HepG2 (cell line): ENCODE measurements around the gene ELAVL2. TPM values are rescaled to one million over a fixed set of nuclear protein-coding genes. Genes with fewer than 3 reads are reported as not detected.

Experiments used
- ATAC-seq: fragments of 200-7000 bp; cut with Tn5 transposase; 3 replicates; pipeline ENCODE4 v1.9.1; 2020; ENCODE audit warnings: mild to moderate bottlenecking, moderate library complexity
- BruUV-seq: library from RNA; stranded (reverse); fragments of 400-500 nt; replicated peaks from 2 replicates; lab custom pipeline; 2021; lab: Mats Ljungman, UMichigan
- CTCF ChIA-PET: fragments of 300-600 bp; formaldehyde crosslinking; extraction: SDS; loops from one replicate; lab custom pipeline; 2021; ENCODE audit warnings: low total read pairs, inconsistent platforms, low intra/inter-chr PET ratio; lab: Yijun Ruan, JAX
- POLR2A ChIA-PET: fragments of 350-600 bp; sonication (Branson Sonifier 250); formaldehyde crosslinking; loops from one replicate; lab custom pipeline; 2020; ENCODE audit warnings: antibody characterized with exemption, inconsistent platforms; lab: Yijun Ruan, JAX
- DNase-seq: peaks from one replicate; pipeline ENCODE4 v3.0.0-alpha.2; 2015; ENCODE audit warnings: low spot score
- FAIRE-seq: peaks from 3 replicates; lab custom pipeline; 2011; peaks lifted over from hg19 to GRCh38; lab: Jason Lieb, UNC
- H2AFZ ChIP-seq: one replicate; pipeline ENCODE4 v1.6.1; 2011; ENCODE audit warnings: low read length, inconsistent platforms
- H3K27ac ChIP-seq: fragments of 300-600 bp; 3 replicates; pipeline ENCODE4 v1.8.0; 2011; ENCODE audit warnings: mixed run types, mild to moderate bottlenecking, mixed read lengths, low read length, inconsistent platforms; ENCODE audit not compliant: insufficient read depth; ENCODE audit errors: extremely low read length
- H3K27me3 ChIP-seq, 2 experiments: fragments of 200-600 bp in 1 of 2; 2 replicates in 1 of 2; 3 replicates in 1 of 2; pipeline versions ENCODE4 v1.6.0 to v1.8.0; 2011; ENCODE audit warnings: low read length in 2 of 2, mild to moderate bottlenecking in 2 of 2, moderate library complexity in 2 of 2, inconsistent platforms in 1 of 2; ENCODE audit not compliant: insufficient read depth in 2 of 2, control insufficient read depth in 1 of 2
- H3K36me3 ChIP-seq, 2 experiments: fragments of 200-600 bp in 1 of 2; replicated peaks in 1 of 2; 2 replicates in 1 of 2; 3 replicates in 1 of 2; pipeline versions ENCODE4 v1.5.1 to v1.8.0; 2011; ENCODE audit warnings: low read length in 2 of 2, inconsistent platforms in 1 of 2; ENCODE audit not compliant: insufficient read depth in 2 of 2, control insufficient read depth in 1 of 2
- H3K4me1 ChIP-seq: 2 replicates; pipeline ENCODE4 v1.5.1; 2012; ENCODE audit warnings: low read length, inconsistent platforms; ENCODE audit not compliant: insufficient read depth
- H3K4me2 ChIP-seq: 2 replicates; pipeline ENCODE4 v1.6.0; 2011; ENCODE audit warnings: low read depth, low read length, inconsistent platforms
- H3K4me3 ChIP-seq, 3 experiments: fragments of 200-600 bp in 1 of 3; sonication (generic), shearing (Covaris generic) in 1 of 3; replicated peaks in 1 of 3; 2 replicates each; pipeline ENCODE4 v1.5.1; 2011 to 2016; ENCODE audit warnings: low read length in 3 of 3, inconsistent platforms in 2 of 3, low read depth in 2 of 3, mild to moderate bottlenecking in 2 of 3, control low read depth in 1 of 3, mixed read lengths in 1 of 3; ENCODE audit not compliant: insufficient read depth in 1 of 3
- H3K79me2 ChIP-seq: one replicate; pipeline ENCODE4 v1.6.1; 2011; ENCODE audit warnings: low read length, inconsistent platforms; ENCODE audit not compliant: insufficient read depth
- H3K9ac ChIP-seq: 2 replicates; pipeline ENCODE4 v1.6.0; 2011; ENCODE audit warnings: mild to moderate bottlenecking, low read depth, low read length, inconsistent platforms; ENCODE audit not compliant: insufficient read depth
- H3K9me3 ChIP-seq: 2 replicates; pipeline ENCODE4 v1.5.1; 2012; ENCODE audit warnings: mild to moderate bottlenecking, low read length
- H4K20me1 ChIP-seq: 2 replicates; pipeline ENCODE4 v1.6.0; 2011; ENCODE audit warnings: inconsistent platforms, mild to moderate bottlenecking, low read length, moderate library complexity; ENCODE audit not compliant: insufficient read depth
- MAFF ChIP-seq: IDR thresholded peaks from 2 replicates; pipeline ENCODE4 v1.6.1; 2011; ENCODE audit warnings: low read depth, low read length, improper control_type of control experiment
- MAFK ChIP-seq, 2 experiments: IDR thresholded peaks in 1 of 2; conservative IDR thresholded peaks in 1 of 2; 2 replicates each; pipeline ENCODE4 v1.6.1; 2011; ENCODE audit warnings: improper control_type of control experiment in 2 of 2, low read length in 2 of 2
- PAX8 ChIP-seq: sonication (generic); formaldehyde crosslinking; IDR thresholded peaks from 2 replicates; pipeline ENCODE4 v1.8.0; 2022; ENCODE audit warnings: mild to moderate bottlenecking, missing genetic modification reagents, borderline replicate concordance
- ZSCAN29 ChIP-seq: sonication (generic); formaldehyde crosslinking; conservative IDR thresholded peaks from 2 replicates; pipeline ENCODE4 v1.4.0; 2020; ENCODE audit warnings: mild to moderate bottlenecking, missing genetic modification reagents
- WGBS: methylation state at CpG from one replicate; pipeline ENCODE4 v1.1.6; 2017; ENCODE audit warnings: low lambda C conversion rate; 5-methylcytosine and 5-hydroxymethylcytosine counted together
- in situ Hi-C: cut with HindIII; loops from 2 replicates; pipeline ENCODE4 v1.10.0; 2017; ENCODE audit warnings: low pct_unique_long_range_greater_than_20kb; ENCODE audit not compliant: extremely low pct_ligation_motif_present
- intact Hi-C: fragments of 100-400 bp; cut with micrococcal nuclease; formaldehyde crosslinking; loops from one replicate; pipeline ENCODE4 v1.10.0; 2022; ENCODE audit not compliant: unreplicated experiment
- polyA plus RNA-seq, 8 experiments: library from polyadenylated mRNA; depleted of rRNA in 3 of 8; stranded (reverse) in 7 of 8; unstranded in 1 of 8; fragments of >200 nt; fragmentation: Illumina TruSeq in 4 of 8; extraction: Trizol in 4 of 8; gene quantifications; 2 replicates each; pipeline versions ENCODE4 v1.2.1 to v1.2.3, GENCODE V29; 2011 to 2016; ENCODE audit warnings: low read depth in 4 of 8, missing spikeins in 1 of 8, mixed read lengths in 1 of 8; ENCODE audit not compliant: insufficient read depth in 1 of 8
- total RNA-seq, 5 experiments: library from RNA; depleted of rRNA; stranded (reverse); fragments of >200 nt; fragmentation: Illumina TruSeq; extraction: Trizol; gene quantifications; 2 replicates each; pipeline ENCODE4 v1.2.3, GENCODE V29; 2016; ENCODE audit warnings: low read depth in 1 of 5
- TF ChIP-seq, protein P1 (sequence below): IDR thresholded peaks from 2 replicates; pipeline ENCODE4 v1.6.1; 2016; ENCODE audit warnings: low read depth, control low read depth

Gene ELAVL2
- total and polyA plus RNA-seq, 2 of the 13 experiments (the other 11 are each of a cell fraction or from before 2014, with no cell fraction given) = not detected

DNA sequence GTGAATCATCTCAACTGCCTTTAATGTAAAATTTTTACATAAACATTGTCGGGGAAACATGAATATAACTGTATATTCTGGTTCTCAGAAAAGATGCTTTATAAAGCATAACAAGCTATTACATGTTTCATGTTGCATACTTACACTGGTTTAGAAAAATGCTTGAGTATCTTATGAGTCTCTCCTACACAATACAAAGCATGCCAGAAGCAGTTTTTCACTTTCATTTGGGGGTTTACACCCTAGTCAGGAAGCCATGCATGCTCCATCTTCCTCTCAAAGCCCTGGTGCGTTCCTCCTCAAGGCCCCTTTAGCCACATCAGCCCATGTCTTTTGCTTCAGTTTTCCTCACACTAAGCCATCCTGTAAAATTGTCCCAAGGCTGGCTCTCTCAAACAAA is 22.8 kb downstream of the ELAVL2 start:
- ATAC-seq (no peak), FAIRE-seq (no peak), DNase-seq (no peak)
- Histone ChIP-seq H3K27ac (no peak overlapping the region), H3K79me2 (no peaks in the 10 kb centered on the region), H2AFZ (no peak overlapping the region), H3K9me3 (no peaks in the 10 kb centered on the region), H3K27me3 (no peaks in the 10 kb centered on the region), H4K20me1 (no peaks in the 10 kb centered on the region), H3K4me2 (no peak overlapping the region), H3K4me3 (no peak overlapping the region), H3K36me3 (no peaks in the 10 kb centered on the region), H3K9ac (no peak overlapping the region), H3K4me1 (no peaks in the 10 kb centered on the region)
- TF ChIP-seq, protein P1, sequence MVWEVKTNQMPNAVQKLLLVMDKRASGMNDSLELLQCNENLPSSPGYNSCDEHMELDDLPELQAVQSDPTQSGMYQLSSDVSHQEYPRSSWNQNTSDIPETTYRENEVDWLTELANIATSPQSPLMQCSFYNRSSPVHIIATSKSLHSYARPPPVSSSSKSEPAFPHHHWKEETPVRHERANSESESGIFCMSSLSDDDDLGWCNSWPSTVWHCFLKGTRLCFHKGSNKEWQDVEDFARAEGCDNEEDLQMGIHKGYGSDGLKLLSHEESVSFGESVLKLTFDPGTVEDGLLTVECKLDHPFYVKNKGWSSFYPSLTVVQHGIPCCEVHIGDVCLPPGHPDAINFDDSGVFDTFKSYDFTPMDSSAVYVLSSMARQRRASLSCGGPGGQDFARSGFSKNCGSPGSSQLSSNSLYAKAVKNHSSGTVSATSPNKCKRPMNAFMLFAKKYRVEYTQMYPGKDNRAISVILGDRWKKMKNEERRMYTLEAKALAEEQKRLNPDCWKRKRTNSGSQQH (CRISPR knock-in tag) = no peak
- BruUV-seq = no TSS peak
- ChIA-PET CTCF (no interaction called here), POLR2A (no interaction called here)
- in situ Hi-C loops = no loop called here
- 0% methylated on average over 2 of the region's 2 CpGs for WGBS
- intact Hi-C loops = no loop called here

DNA sequence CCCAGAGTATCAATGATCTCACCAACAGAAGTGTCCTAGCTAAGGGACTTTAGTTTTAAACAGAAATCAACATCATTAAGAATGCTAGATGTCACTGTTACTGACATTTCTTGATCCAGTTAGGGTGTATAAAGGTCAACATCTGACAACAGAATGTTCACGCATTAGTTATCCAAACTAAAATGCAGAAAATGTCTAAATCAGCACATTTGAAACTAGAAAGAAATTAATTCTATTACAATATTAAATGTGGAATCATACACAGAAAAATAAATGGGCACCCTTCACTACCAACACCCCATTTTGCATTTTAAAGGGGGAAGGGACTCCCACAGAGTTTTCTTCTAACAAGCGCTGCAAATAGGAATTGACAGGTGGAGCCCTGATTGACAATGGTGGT is 24.5 kb downstream of the ELAVL2 start:
- Histone ChIP-seq H2AFZ (no peak overlapping the region), H3K9me3 (0 out of 2 replicates have a peak, but pooled peaks cover 7% of the 10 kb centered on the region), H3K79me2 (no peaks in the 10 kb centered on the region), H3K27me3 (no peaks in the 10 kb centered on the region), H3K4me1 (no peaks in the 10 kb centered on the region), H3K36me3 (no peaks in the 10 kb centered on the region), H3K4me3 (no peak overlapping the region), H3K9ac (no peak overlapping the region), H3K4me2 (no peak overlapping the region), H3K27ac (no peak overlapping the region), H4K20me1 (no peaks in the 10 kb centered on the region)
- ATAC-seq (no peak), DNase-seq (no peak), FAIRE-seq (no peak)
- POLR2A ChIA-PET = no interaction called here
- BruUV-seq = no TSS peak
- in situ Hi-C loops = no loop called here
- TF ChIP-seq MAFK (conservative IDR thresholded peaks at IDR 0.05 in 1 of 2, IDR thresholded peaks at IDR 0.05 in 1 of 2; ENCODE audit: low read length in 2 of 2) = peak in 1 of 2 experiments; percentile 54; a peak in 2 of 4 replicates
- no peak for TF ChIP-seq PAX8 (CRISPR knock-in tag)
- peak; percentile 17; the same call in 1 of the 2 replicates for TF ChIP-seq MAFF
- no peak for TF ChIP-seq ZSCAN29 (CRISPR knock-in tag)
- CTCF ChIA-PET = no interaction called here
- intact Hi-C loops = no loop called here
- 30% methylated on average over 2 of the region's 2 CpGs for WGBS
